ENCODE measurements around the gene SAA4. TPM values are rescaled to one million over a fixed set of nuclear protein-coding genes. Genes with fewer than 3 reads are reported as not detected.

SAA4 gene
- total RNA-seq, 2 experiments from 2014 or later, result not detected

DNA sequence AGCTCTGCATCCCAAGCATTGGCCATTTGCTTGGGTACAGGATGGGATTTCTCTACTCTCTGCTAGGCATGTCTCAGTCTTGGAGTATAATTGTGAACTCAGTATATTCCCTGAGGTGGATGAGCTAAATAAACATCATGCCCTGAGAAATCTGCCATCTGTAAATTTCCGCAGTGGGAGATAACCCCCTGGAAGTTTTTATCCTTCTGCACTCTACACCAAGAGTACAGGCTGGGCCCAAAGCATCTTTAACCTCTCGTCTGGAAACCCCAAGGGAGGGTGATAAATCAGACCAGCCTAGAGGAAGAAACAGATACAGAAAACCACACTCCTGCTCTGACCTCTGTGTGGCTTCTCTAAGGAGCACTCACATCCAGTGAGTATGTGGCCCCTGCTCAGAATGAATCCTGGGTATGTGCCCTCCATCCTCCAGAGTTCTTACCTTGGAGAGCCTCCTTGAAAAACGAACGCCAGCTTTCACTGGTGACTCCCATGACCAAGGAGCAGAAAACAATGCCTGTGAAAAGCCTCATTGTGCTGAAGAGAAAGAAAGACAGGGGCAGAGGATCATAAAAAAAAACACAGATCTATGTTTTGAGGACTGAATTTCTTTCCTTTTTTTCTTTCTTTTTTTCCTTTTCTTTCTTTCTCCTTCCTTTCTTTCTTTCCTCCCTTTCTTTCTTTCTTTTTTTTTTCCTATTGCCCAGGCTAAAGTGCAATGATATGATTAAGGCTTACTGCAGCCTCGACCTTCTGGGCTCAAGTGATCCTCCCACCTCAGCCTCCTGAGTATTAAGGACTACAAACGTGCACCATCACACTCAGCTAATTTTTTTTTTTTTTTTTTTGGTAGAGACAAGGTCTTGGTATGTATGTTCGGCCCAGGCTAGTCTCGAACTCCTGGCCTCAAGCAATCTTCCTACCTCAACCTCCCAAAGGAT is 938 bp downstream of the SAA4 start:
- ChIA-PET CTCF (interaction anchor here (2.7 kb wide), 1 partner anchor 8 kb away, joined by 6 read pairs; no protein-coding TSS in a partner anchor), POLR2A (no interaction called here)
- H3K27me3 Mint-ChIP-seq, result peaks cover 53% of the 10 kb centered on the region
- H3K36me3 Mint-ChIP-seq (ENCODE audit: low read depth), result no peaks in the 10 kb centered on the region
- H3K9me3 Mint-ChIP-seq, result no peaks in the 10 kb centered on the region
- H3K4me3 Mint-ChIP-seq, result no peak overlapping the region
- no peak overlapping the region for H3K27ac Mint-ChIP-seq
- H3K4me1 Mint-ChIP-seq, result no peaks in the 10 kb centered on the region
- no peak for DNase-seq

DNA sequence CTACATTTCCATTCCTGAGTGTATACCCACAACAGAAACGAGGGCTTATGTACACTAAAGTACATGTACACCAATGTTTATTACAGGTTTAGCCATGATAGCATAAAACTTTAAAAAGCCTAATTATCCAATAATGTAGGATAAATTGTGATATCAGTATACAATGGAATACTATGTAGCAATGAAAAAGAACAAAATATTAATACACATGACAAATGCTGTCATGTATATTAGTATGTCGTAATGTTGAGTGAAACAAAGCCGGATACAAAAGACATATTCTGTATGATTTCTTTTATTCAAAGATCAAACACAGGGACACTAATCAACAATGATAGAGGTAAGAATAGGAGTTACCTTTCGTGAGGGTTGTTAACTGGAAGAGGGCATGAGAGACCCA is 2.7 kb downstream of the SAA4 start:
- Mint-ChIP-seq H3K27ac (no peak overlapping the region), H3K27me3 (peaks cover 41% of the 10 kb centered on the region), H3K36me3 (ENCODE audit: low read depth) (no peaks in the 10 kb centered on the region), H3K4me1 (no peaks in the 10 kb centered on the region), H3K9me3 (no peaks in the 10 kb centered on the region), H3K4me3 (no peak overlapping the region)
- ChIA-PET CTCF (interaction anchor here (2.7 kb wide), 1 partner anchor 10 kb away, joined by 6 read pairs; no protein-coding TSS in a partner anchor), POLR2A (no interaction called here)
- DNase-seq, result no peak

- ChIA-PET POLR2A (no interaction called here), CTCF (interaction anchor here (0.5 to 2.5 kb wide), 2 partner anchors 14 to 283 kb away, joined by 4 to 9 read pairs; no protein-coding TSS in a partner anchor)
- no peak overlapping the region for H3K27ac Mint-ChIP-seq
- no peak overlapping the region for H3K4me3 Mint-ChIP-seq
- H3K36me3 Mint-ChIP-seq (ENCODE audit: low read depth), result no peaks in the 10 kb centered on the region
- peaks cover 22% of the 10 kb centered on the region for H3K27me3 Mint-ChIP-seq
- no peaks in the 10 kb centered on the region for H3K4me1 Mint-ChIP-seq
- no peak for DNase-seq
- H3K9me3 Mint-ChIP-seq, result no peaks in the 10 kb centered on the region
Measured at GRCh38 chr11:18230859-18231258, 5.7 kb downstream of the SAA4 start.

- DNase-seq, result no peak
- Mint-ChIP-seq H3K27me3 (peaks cover 18% of the 10 kb centered on the region), H3K9me3 (no peaks in the 10 kb centered on the region), H3K4me3 (no peak overlapping the region), H3K4me1 (no peaks in the 10 kb centered on the region), H3K27ac (no peak overlapping the region), H3K36me3 (ENCODE audit: low read depth) (no peaks in the 10 kb centered on the region)
- ChIA-PET CTCF (interaction anchor here (2.5 kb wide), 1 partner anchor 15 kb away, joined by 9 read pairs; no protein-coding TSS in a partner anchor), POLR2A (no interaction called here)
Measured at GRCh38 chr11:18229501-18229900, 7.1 kb downstream of the SAA4 start.

DNA sequence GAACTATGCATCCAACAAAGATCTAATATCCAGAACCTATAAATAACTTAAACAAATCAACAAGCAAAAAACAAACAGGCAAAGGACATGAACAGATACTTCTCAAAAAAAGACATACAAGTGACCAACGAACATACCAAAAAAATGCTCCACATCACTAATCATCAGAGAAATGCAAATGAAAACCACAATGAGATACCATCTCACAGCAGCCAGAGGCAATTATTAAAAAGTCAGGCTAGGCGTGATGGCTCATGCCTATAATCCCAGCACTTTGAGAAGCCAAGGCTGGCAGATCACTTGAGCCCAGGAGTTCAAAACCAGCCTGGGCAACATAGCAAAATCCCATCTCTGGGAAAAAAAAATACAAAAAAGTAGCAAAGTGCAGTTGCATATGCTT is 10.7 kb downstream of the SAA4 start:
- H3K4me3 Mint-ChIP-seq, result no peak overlapping the region
- H3K27ac Mint-ChIP-seq, result no peak overlapping the region
- no peaks in the 10 kb centered on the region for H3K9me3 Mint-ChIP-seq
- ChIA-PET CTCF (no interaction called here), POLR2A (no interaction called here)
- peaks cover 9% of the 10 kb centered on the region for H3K27me3 Mint-ChIP-seq
- H3K36me3 Mint-ChIP-seq (ENCODE audit: low read depth), result no peaks in the 10 kb centered on the region
- no peak for DNase-seq
- no peaks in the 10 kb centered on the region for H3K4me1 Mint-ChIP-seq

GRCh38 chr11:18223591-18224387 is 12.8 kb downstream of the SAA4 start:
- Mint-ChIP-seq H3K27me3 (peaks cover 20% of the 10 kb centered on the region), H3K4me3 (no peak overlapping the region), H3K27ac (no peak overlapping the region), H3K4me1 (no peaks in the 10 kb centered on the region), H3K9me3 (no peaks in the 10 kb centered on the region), H3K36me3 (ENCODE audit: low read depth) (no peaks in the 10 kb centered on the region)
- CTCF ChIA-PET, result interaction anchor here (0.6 kb wide), 1 partner anchor 463 kb away, joined by 3 read pairs; no protein-coding TSS in a partner anchor
- POLR2A ChIA-PET, result no interaction called here
- DNase-seq, result no peak

GRCh38 chr11:18222814-18223421 is 13.7 kb downstream of the SAA4 start:
- ChIA-PET POLR2A (no interaction called here), CTCF (no interaction called here)
- DNase-seq, result no peak
- Mint-ChIP-seq H3K4me1 (no peaks in the 10 kb centered on the region), H3K4me3 (no peak overlapping the region), H3K36me3 (ENCODE audit: low read depth) (no peaks in the 10 kb centered on the region), H3K9me3 (no peaks in the 10 kb centered on the region), H3K27me3 (peaks cover 28% of the 10 kb centered on the region), H3K27ac (no peak overlapping the region)

DNA sequence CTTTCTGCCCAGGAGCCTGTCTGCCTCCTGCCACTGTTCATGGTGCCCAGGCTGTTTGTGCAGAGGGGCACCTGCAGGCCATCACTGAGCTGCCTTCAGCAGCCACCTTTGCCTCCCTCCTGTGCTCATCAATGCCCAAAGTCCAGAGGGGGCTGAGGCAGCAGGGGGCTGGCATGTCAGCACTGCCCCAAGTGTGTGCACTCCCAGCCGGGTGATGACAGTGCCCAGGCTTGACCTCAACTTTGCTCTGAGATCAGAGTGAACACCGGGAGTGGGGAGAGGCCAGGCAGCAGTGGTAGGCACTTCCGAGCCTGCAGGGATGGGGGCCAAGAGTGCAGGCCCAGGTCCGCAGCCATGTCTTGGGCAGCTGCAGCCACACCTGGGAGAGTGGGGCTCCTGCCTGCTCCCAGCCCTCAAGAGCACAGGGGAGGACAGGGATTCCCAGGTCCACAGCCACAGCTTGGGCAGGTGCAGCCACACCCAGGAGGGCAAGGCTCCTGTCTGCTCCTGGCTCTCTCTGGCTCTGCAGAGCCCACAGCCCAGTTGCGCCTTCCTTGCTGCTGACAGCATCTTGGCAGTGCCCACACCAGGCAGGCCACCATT is 15.2 kb downstream of the SAA4 start:
- Mint-ChIP-seq H3K27ac (no peak overlapping the region), H3K27me3 (peaks cover 40% of the 10 kb centered on the region), H3K4me3 (no peak overlapping the region), H3K9me3 (no peaks in the 10 kb centered on the region), H3K36me3 (ENCODE audit: low read depth) (no peaks in the 10 kb centered on the region), H3K4me1 (no peaks in the 10 kb centered on the region)
- DNase-seq, result no peak
- ChIA-PET POLR2A (no interaction called here), CTCF (no interaction called here)

GRCh38 chr11:18209058-18209457 is 27.5 kb downstream of the SAA4 start:
- ChIA-PET POLR2A (no interaction called here), CTCF (no interaction called here)
- no peaks in the 10 kb centered on the region for H3K4me1 Mint-ChIP-seq
- no peaks in the 10 kb centered on the region for H3K9me3 Mint-ChIP-seq
- no peaks in the 10 kb centered on the region for H3K36me3 Mint-ChIP-seq (ENCODE audit: low read depth)
- no peak for DNase-seq
- H3K27me3 Mint-ChIP-seq, result peaks cover 58% of the 10 kb centered on the region
- H3K27ac Mint-ChIP-seq, result no peak overlapping the region
- H3K4me3 Mint-ChIP-seq, result no peak overlapping the region

GRCh38 chr11:18204771-18205170 is 31.8 kb downstream of the SAA4 start:
- no peak for DNase-seq
- no peaks in the 10 kb centered on the region for H3K9me3 Mint-ChIP-seq
- ChIA-PET CTCF (no interaction called here), POLR2A (no interaction called here)
- no peak overlapping the region for H3K27ac Mint-ChIP-seq
- no peaks in the 10 kb centered on the region for H3K4me1 Mint-ChIP-seq
- peaks cover 55% of the 10 kb centered on the region for H3K27me3 Mint-ChIP-seq
- no peak overlapping the region for H3K4me3 Mint-ChIP-seq
- no peaks in the 10 kb centered on the region for H3K36me3 Mint-ChIP-seq (ENCODE audit: low read depth)

DNA sequence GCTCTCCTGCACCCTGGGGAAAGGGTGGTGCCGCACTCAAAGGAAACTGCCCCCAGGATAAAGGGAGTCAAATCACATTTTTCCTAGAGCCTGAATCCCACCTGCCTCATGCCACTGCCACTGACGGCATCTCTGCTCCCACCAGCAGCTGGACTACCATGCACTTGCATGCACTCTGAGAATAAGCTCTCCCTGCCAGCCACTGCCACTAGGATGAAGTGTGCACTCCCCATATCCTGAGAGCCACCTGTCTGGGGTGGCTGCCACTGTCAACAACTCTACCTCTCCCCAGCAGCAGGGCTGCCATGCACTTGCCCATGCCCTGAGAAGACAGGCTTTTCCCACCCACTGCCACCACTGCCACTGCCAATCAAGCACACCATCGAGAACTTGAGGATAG is 32.4 kb downstream of the SAA4 start:
- Mint-ChIP-seq H3K27ac (no peak overlapping the region), H3K4me3 (no peak overlapping the region), H3K27me3 (peaks cover 51% of the 10 kb centered on the region), H3K9me3 (no peaks in the 10 kb centered on the region), H3K4me1 (no peaks in the 10 kb centered on the region), H3K36me3 (ENCODE audit: low read depth) (no peaks in the 10 kb centered on the region)
- CTCF ChIA-PET, result no interaction called here
- DNase-seq, result no peak
- POLR2A ChIA-PET, result no interaction called here

- Mint-ChIP-seq H3K36me3 (ENCODE audit: low read depth) (no peaks in the 10 kb centered on the region), H3K4me1 (no peaks in the 10 kb centered on the region), H3K27ac (no peak overlapping the region), H3K4me3 (no peak overlapping the region), H3K9me3 (no peaks in the 10 kb centered on the region), H3K27me3 (peaks cover 49% of the 10 kb centered on the region)
- DNase-seq, result peak; percentile 8
- CTCF ChIA-PET, result interaction anchor here (0.6 kb wide), 1 partner anchor 89 kb away, joined by 4 read pairs; no protein-coding TSS in a partner anchor
- POLR2A ChIA-PET, result no interaction called here
Measured at GRCh38 chr11:18203723-18204122, 32.9 kb downstream of the SAA4 start.

Measured in activated CD4-positive, alpha-beta T cell treated with anti-CD3 and anti-CD28 coated beads, Interleukin-2, amount 10 ng/mL, durations not matched to agents 7 days and 5 days (primary cell).